HUES64 (cell line): ENCODE measurements around the gene PXT1.
"Not testable (repeated sequence)": the region's sequence is repeated elsewhere in the genome, so short reads cannot be mapped to it uniquely, and the experiment has no call there.

Experiments
- H3K27ac ChIP-seq: 2 replicates; pipeline ENCODE4 v1.7.0; 2013; ENCODE audit warnings: low read depth, low read length, inconsistent platforms
- H3K27me3 ChIP-seq: 2 replicates; pipeline ENCODE4 v1.6.1; 2013; ENCODE audit warnings: mild to moderate bottlenecking, low read length; ENCODE audit not compliant: insufficient read depth
- H3K36me3 ChIP-seq: 2 replicates; pipeline ENCODE4 v1.6.1; 2013; ENCODE audit warnings: mild to moderate bottlenecking, low read length; ENCODE audit not compliant: insufficient read depth
- H3K4me1 ChIP-seq: 2 replicates; pipeline ENCODE4 v1.6.1; 2013; ENCODE audit warnings: mild to moderate bottlenecking, low read length, moderate library complexity; ENCODE audit not compliant: insufficient read depth
- H3K4me3 ChIP-seq: 2 replicates; pipeline ENCODE4 v1.5.1; 2013; ENCODE audit warnings: mild to moderate bottlenecking, low read length, moderate library complexity
- H3K9ac ChIP-seq: 2 replicates; pipeline ENCODE4 v1.6.1; 2013; ENCODE audit warnings: mild to moderate bottlenecking, low read depth, low read length
- H3K9me3 ChIP-seq: 2 replicates; pipeline ENCODE4 v1.6.1; 2013; ENCODE audit warnings: low read depth, low read length; ENCODE audit not compliant: insufficient read depth
- WGBS: fragments of 150-250, 120-280 bp; methylation state at CpG from one replicate; pipeline ENCODE4 v1.1.7; 2013; ENCODE audit warnings: missing lambda C conversion rate; 5-methylcytosine and 5-hydroxymethylcytosine counted together

Gene PXT1

GRCh38 chr6:36367743-36368142, 74.9 kb downstream of the PXT1 start:
- no peak overlapping the region for H3K4me3 ChIP-seq
- no peak overlapping the region for H3K9ac ChIP-seq
- H3K27ac ChIP-seq, result no peak overlapping the region
- H3K36me3 ChIP-seq, result no peaks in the 10 kb centered on the region
- WGBS, result 97% methylated on average over 2 of the region's 3 CpGs
- H3K4me1 ChIP-seq, result no peaks in the 10 kb centered on the region
- no peaks in the 10 kb centered on the region for H3K9me3 ChIP-seq
- H3K27me3 ChIP-seq, result no peaks in the 10 kb centered on the region

GRCh38 chr6:36364669-36365479, 77.8 kb downstream of the PXT1 start:
- no peaks in the 10 kb centered on the region for H3K27me3 ChIP-seq
- no peaks in the 10 kb centered on the region for H3K4me1 ChIP-seq
- H3K9me3 ChIP-seq, result no peaks in the 10 kb centered on the region
- H3K27ac ChIP-seq, result no peak overlapping the region
- H3K4me3 ChIP-seq, result no peak overlapping the region
- no peaks in the 10 kb centered on the region for H3K36me3 ChIP-seq
- 93% methylated on average over 18 of the region's 19 CpGs for WGBS
- H3K9ac ChIP-seq, result no peak overlapping the region

- H3K9ac ChIP-seq, H3K27ac ChIP-seq, H3K9me3 ChIP-seq, H3K4me1 ChIP-seq, H3K27me3 ChIP-seq, H3K36me3 ChIP-seq, H3K4me3 ChIP-seq: not testable (repeated sequence)
- WGBS, result 96% methylated on average over 34 of the region's 34 CpGs
Observed at GRCh38 chr6:36364061-36364635, 78.5 kb downstream of the PXT1 start.

- 89% methylated on average over 12 of the region's 13 CpGs for WGBS
Observed at GRCh38 chr6:36363371-36363752, 79.3 kb downstream of the PXT1 start.

GRCh38 chr6:36362551-36363370, 79.9 kb downstream of the PXT1 start:
- H3K4me3 ChIP-seq, result no peak overlapping the region
- no peaks in the 10 kb centered on the region for H3K9me3 ChIP-seq
- H3K9ac ChIP-seq, result no peak overlapping the region
- no peak overlapping the region for H3K27ac ChIP-seq
- H3K36me3 ChIP-seq, result no peaks in the 10 kb centered on the region
- H3K27me3 ChIP-seq, result no peaks in the 10 kb centered on the region
- 95% methylated on average over 25 of the region's 25 CpGs for WGBS
- no peaks in the 10 kb centered on the region for H3K4me1 ChIP-seq

More at GRCh38 chr6:36363371-36363752, 79.3 kb downstream of the PXT1 start:
- H3K27me3 ChIP-seq, H3K9ac ChIP-seq, H3K9me3 ChIP-seq, H3K4me1 ChIP-seq, H3K4me3 ChIP-seq, H3K27ac ChIP-seq, H3K36me3 ChIP-seq: not testable (repeated sequence)

- H3K4me3 ChIP-seq, result no peak overlapping the region
- H3K27me3 ChIP-seq, result no peaks in the 10 kb centered on the region
- no peak overlapping the region for H3K9ac ChIP-seq
- H3K9me3 ChIP-seq, result no peaks in the 10 kb centered on the region
- no peak overlapping the region for H3K27ac ChIP-seq
- no peaks in the 10 kb centered on the region for H3K36me3 ChIP-seq
- no peaks in the 10 kb centered on the region for H3K4me1 ChIP-seq
- WGBS, result 94% methylated on average over 11 of the region's 11 CpGs
Observed at GRCh38 chr6:36361071-36361470, 81.6 kb downstream of the PXT1 start.

GRCh38 chr6:36360241-36361054, 82.2 kb downstream of the PXT1 start:
- Histone ChIP-seq H3K9me3 (no peaks in the 10 kb centered on the region), H3K27ac (no peak overlapping the region), H3K4me3 (no peak overlapping the region), H3K4me1 (no peaks in the 10 kb centered on the region), H3K9ac (no peak overlapping the region), H3K36me3 (no peaks in the 10 kb centered on the region), H3K27me3 (no peaks in the 10 kb centered on the region)
- 26% methylated on average over 10 of the region's 10 CpGs for WGBS

- Histone ChIP-seq H3K27me3 (no peaks in the 10 kb centered on the region), H3K9me3 (no peaks in the 10 kb centered on the region), H3K27ac (no peak overlapping the region), H3K36me3 (no peaks in the 10 kb centered on the region), H3K4me3 (no peak overlapping the region), H3K9ac (no peak overlapping the region), H3K4me1 (no peaks in the 10 kb centered on the region)
- WGBS, result 79% methylated on average over 4 of the region's 4 CpGs
Observed at GRCh38 chr6:36358226-36358915, 84.3 kb downstream of the PXT1 start.

GRCh38 chr6:36357872-36358225, 84.8 kb downstream of the PXT1 start:
- H3K4me1 ChIP-seq, result no peaks in the 10 kb centered on the region
- no peaks in the 10 kb centered on the region for H3K36me3 ChIP-seq
- H3K4me3 ChIP-seq, result no peak overlapping the region
- H3K27ac ChIP-seq, result no peak overlapping the region
- no peaks in the 10 kb centered on the region for H3K9me3 ChIP-seq
- H3K27me3 ChIP-seq, result no peaks in the 10 kb centered on the region
- 94% methylated on average over 3 of the region's 3 CpGs for WGBS
- H3K9ac ChIP-seq, result no peak overlapping the region

GRCh38 chr6:36355819-36356218, 86.8 kb downstream of the PXT1 start:
- Histone ChIP-seq H3K9me3 (peaks cover 3% of the 10 kb centered on the region; the same call in 1 of the 2 replicates), H3K4me1 (no peaks in the 10 kb centered on the region), H3K4me3 (no peak overlapping the region), H3K36me3 (no peaks in the 10 kb centered on the region), H3K27me3 (no peaks in the 10 kb centered on the region), H3K27ac (no peak overlapping the region), H3K9ac (no peak overlapping the region)
- 92% methylated on average over 4 of the region's 4 CpGs for WGBS
